ENCODE results near the gene GABRR2.
"Not testable (repeated sequence)": the region's sequence is repeated elsewhere in the genome, so short reads cannot be mapped to it uniquely, and the experiment has no call there.

GABRR2 gene

DNA sequence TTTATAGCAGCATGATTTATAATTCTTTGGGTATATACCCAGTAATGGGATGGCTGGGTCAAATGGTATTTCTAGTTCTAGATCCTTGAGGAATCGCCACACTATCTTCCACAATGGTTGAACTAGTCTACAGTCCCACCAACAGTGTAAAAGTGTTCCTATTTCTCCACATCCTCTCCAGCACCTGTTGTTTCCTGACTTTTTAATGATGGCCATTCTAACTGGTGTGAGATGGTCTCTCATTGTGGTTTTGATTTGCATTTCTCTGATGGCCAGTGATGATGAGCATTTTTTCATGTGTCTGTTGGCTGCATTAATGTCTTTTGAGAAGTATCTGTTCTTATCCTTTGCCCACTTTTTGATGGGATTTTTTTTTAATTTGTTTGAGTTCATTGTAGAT is 20.0 kb downstream of the GABRR2 start:
- DNase-seq (ENCODE audit: low read depth in 1 of 2, low spot score in 1 of 2), result not testable (repeated sequence)

DNA sequence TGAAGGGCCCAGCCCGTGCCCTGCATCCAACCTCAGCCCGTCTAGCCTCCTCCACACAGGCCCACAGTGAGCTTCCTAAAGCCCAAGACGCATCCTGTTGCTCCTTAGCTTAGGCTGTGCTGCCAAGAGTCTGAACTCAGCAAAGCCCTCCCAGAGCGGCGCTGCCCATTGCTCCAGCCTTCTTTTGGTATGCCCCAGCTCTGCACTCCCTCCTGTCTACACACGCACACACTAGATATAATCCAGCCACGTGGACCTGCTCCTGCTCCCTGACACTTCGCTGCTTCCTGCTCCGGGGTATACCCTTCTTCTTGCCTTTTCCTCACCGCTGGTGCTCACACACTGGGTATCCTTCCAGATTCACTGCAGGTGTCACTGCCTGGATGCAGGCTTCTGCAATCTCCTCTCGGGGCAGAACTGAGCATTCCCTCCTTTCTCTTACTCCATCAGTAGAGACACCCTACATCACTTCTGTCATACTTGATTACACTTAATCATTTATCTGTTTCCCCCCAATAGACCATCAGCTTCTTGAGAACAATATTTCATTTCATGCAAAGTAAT is 23.8 kb downstream of the GABRR2 start:
- DNase-seq (ENCODE audit: low read depth in 1 of 2, low spot score in 1 of 2), result no peak

GRCh38 chr6:89290401-89291155 is 24.5 kb downstream of the GABRR2 start:
- DNase-seq (ENCODE audit: low read depth in 1 of 2, low spot score in 1 of 2), result no peak

GRCh38 chr6:89289710-89290109 is 25.4 kb downstream of the GABRR2 start:
- DNase-seq (ENCODE audit: low read depth in 1 of 2, low spot score in 1 of 2), result no peak

- DNase-seq (ENCODE audit: low read depth in 1 of 2, low spot score in 1 of 2), result no peak
These were observed 27.6 kb downstream of the GABRR2 start for GRCh38 chr6:89287351-89288028.

DNA sequence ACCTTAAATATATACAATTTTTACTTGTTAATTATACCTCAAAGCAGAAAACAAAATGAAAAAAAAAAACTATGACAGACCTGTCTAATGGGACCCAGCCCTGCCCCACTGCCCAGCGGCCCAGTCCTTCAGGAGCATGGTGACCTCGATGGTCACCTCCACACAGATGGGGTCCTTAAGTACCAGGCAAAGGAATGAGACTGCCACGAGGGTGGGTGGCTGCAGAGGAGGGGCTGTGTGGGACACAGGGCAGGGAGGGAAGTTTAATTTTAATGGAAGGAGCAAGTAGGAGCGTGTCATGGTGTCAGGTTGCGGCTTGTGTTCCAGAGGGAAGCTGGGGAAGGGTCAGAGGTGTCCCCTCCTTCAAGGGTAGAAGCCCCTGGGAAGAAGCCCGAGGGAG is 28.6 kb downstream of the GABRR2 start:
- no peak for DNase-seq (ENCODE audit: low read depth in 1 of 2, low spot score in 1 of 2)

- DNase-seq (ENCODE audit: low read depth in 1 of 2, low spot score in 1 of 2), result no peak
These were observed 29.9 kb downstream of the GABRR2 start for GRCh38 chr6:89284963-89285735.

- no peak for DNase-seq (ENCODE audit: low read depth in 1 of 2, low spot score in 1 of 2)
These were observed 31.0 kb downstream of the GABRR2 start for GRCh38 chr6:89284081-89284480.

DNA sequence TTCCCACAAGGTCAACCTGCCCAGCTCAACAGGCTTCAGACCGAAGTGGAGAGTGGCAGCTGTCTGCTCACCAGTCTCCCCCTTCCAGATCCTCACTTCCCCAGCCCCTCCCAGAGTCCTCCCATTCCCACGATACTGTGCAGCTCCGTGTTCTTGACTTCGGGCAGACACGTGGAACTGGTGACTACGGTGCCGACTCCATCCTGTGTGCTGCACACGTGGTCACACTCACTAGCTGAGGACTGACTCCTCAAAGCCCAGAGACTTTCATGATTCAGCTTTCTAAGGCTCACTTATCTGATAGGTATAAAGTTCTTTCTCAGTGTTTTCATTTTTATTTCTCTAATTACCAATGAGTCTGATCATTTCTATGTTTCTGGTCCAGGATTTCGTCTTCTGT is 32.4 kb downstream of the GABRR2 start:
- DNase-seq (ENCODE audit: low read depth in 1 of 2, low spot score in 1 of 2), result no peak

DNA sequence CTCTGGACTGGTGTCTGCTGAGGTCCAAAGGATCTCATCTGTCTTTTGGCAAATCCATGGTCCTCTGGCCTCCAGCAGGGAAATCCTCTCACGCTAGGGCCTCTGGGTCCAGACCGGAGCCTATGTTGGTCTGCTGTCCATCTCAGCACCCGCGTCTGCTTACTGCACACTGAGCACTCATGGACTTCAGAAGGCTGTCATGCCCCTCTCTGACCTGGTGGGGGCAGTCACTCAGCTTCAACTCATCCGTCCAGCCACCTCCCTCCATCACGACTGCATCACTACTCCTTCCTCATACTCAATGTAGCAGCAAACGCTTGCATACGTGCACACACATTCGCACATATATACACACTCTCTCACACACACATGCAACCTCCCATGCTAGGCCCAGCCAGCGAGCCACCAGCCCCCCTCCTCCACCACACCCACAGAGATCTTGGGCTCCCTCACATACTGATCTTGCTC is 33.3 kb downstream of the GABRR2 start:
- no peak for DNase-seq (ENCODE audit: low read depth in 1 of 2, low spot score in 1 of 2)

DNA sequence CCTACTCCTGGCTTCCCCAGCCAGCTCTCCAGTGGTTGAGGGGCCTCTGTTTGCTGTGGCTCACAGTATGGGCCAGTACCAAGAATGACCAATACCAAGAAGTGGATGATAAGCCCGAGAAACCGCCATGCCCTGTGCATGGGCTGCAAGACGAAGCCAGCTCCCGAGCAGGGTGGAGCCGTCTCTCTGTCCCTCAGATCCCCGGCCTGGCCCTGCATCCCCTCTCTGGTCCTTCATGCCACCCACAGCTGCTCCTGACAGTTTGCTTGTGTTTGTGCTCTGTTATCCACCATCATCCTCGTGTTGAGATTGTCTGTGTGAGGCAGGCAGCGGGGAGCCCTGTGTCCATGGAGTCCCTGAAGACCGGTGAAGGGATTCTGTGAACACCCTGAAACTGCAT is 36.1 kb downstream of the GABRR2 start:
- DNase-seq (ENCODE audit: low read depth in 1 of 2, low spot score in 1 of 2), result no peak

GRCh38 chr6:89275900-89276299 is 39.2 kb downstream of the GABRR2 start:
- no peak for DNase-seq (ENCODE audit: low read depth in 1 of 2, low spot score in 1 of 2)

- DNase-seq (ENCODE audit: low read depth in 1 of 2, low spot score in 1 of 2), result no peak
These were observed 41.3 kb downstream of the GABRR2 start for GRCh38 chr6:89273816-89274215.

GRCh38 chr6:89272596-89272995 is 42.5 kb downstream of the GABRR2 start:
- no peak for DNase-seq (ENCODE audit: low read depth in 1 of 2, low spot score in 1 of 2)

DNA sequence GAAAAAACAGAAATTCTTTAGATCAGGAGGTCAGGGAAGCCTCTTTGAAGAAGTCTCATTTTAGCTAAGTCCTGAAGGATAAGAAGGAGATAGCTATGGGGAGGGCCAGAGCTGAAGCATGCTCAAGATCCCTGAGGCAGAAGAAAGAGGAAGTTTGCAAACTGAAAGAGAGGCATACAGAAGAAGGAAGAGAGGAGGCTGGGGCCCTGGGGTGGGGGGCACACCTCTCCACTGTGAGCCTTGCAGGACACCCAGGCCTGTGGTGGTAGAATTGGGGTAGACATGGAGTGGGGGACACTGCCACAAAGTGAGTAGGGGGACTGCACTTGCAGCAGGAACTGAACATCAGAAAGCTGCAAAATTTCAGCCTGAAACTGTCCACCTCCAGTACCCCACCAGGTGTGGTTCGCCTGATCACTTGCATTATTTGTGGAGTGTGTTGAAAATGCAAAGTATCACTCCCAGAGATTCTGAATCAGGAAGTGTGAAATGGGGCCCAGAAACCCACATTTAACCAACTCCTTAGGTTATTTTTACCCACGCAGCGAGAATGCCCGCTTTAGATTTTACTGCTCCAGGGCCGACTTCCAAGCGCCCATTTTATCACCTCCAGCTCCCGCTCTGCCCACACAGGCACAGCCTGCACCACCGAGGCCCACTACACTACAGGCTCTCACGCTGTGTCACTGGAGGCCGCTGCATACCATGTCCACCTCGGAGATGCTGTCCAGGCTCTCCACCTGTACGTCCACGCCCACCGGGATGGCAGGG is 44.0 kb downstream of the GABRR2 start:
- DNase-seq (ENCODE audit: low read depth in 1 of 2, low spot score in 1 of 2), result no peak

GRCh38 chr6:89269981-89270380 is 45.1 kb downstream of the GABRR2 start:
- no peak for DNase-seq (ENCODE audit: low read depth in 1 of 2, low spot score in 1 of 2)

DNA sequence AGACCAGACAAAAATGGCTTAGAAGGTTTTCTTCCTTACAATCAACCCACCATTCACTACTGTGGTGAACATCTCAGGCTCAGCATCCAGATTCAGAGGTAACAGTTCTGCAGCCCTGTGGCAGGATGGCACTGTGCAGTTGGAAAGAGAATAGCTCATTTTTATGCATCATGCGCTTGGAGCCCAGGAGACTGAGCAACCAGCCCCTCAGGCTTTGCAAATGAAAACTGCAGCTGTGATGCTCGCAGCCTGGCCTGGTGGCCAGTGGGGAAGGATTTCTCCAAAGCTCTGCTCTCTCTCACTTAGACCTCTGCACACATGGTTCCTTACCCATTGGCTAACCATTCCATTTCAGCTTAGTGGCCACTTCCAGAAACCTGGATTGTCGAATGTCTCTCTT is 45.8 kb downstream of the GABRR2 start:
- no peak for DNase-seq (ENCODE audit: low read depth in 1 of 2, low spot score in 1 of 2)

- DNase-seq (ENCODE audit: low read depth in 1 of 2, low spot score in 1 of 2), result no peak
These were observed 46.3 kb downstream of the GABRR2 start for GRCh38 chr6:89268776-89269175.

GRCh38 chr6:89267918-89268317 is 47.2 kb downstream of the GABRR2 start:
- no peak for DNase-seq (ENCODE audit: low read depth in 1 of 2, low spot score in 1 of 2)

DNA sequence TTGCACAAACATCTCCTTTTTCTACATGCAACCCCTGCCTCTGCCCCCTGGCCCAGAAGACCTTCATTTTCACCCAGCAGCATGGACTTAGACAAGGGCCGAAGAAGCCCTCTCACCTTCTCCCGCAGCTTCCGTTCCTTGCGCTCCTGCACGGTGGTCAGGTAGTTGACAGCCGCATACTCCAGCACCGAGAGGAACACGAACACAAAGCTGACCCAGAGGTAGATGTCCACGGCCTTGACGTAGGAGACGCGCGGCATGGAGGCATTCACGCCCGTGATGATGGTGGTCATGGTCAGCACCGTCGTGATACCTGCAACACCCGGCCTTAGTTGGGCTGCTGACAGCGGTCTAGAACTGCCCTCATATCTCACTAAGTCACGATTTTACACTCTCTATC is 50.8 kb downstream of the GABRR2 start:
- no peak for DNase-seq (ENCODE audit: low read depth in 1 of 2, low spot score in 1 of 2)

DNA sequence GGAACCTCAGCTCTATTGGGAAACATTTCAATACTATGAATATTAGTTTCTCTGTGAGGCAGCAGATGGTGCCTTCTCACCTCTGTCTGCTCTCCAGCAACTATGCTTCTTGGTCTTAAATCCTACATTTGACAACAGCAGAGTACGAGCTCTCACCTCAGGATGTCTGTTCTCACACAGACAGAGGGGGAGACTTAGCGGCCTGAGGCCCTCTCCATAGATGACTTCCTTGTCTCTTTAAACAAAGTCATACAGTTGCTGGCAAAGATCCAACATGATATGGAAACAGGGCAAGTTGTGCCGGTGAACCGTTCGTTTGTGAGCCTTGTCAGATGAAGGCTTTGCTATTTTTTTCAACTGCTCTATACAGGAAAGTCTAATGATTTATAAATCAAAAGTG is 54.3 kb downstream of the GABRR2 start:
- DNase-seq (ENCODE audit: low read depth in 1 of 2, low spot score in 1 of 2), result no peak

All from activated T-helper 1 cell treated with anti-CD3 and anti-CD28 coated beads, Interleukin-2, amount 50 U/mL, for 16 hours (primary cell).